Activated CD4-positive, alpha-beta T cell treated with anti-CD3 and anti-CD28 coated beads for 36 hours (primary cell): ENCODE results near the gene UBN2. TPM values are rescaled to one million over a fixed set of nuclear protein-coding genes. Genes with fewer than 3 reads are reported as not detected.
"Not testable (repeated sequence)": the region's sequence is repeated elsewhere in the genome, so short reads cannot be mapped to it uniquely, and the experiment has no call there.

Experiments
- ATAC-seq: fragments of 200-7000 bp; cut with Tn5 transposase; one replicate; pipeline ENCODE4 v1.10.0; 2021; ENCODE audit warnings: mild to moderate bottlenecking, moderate library complexity
- CTCF ChIA-PET: fragments of 350-600 bp; sonication (Branson Sonifier 250); formaldehyde crosslinking; loops from one replicate; lab custom pipeline; 2021; ENCODE audit warnings: antibody characterized with exemption; lab: Charles Lee
- POLR2A ChIA-PET: fragments of 350-600 bp; sonication (Branson Sonifier 250); formaldehyde crosslinking; loops from one replicate; lab custom pipeline; 2021; ENCODE audit warnings: antibody characterized with exemption, inconsistent platforms; lab: Charles Lee
- DNase-seq: peaks from one replicate; pipeline ENCODE4 v3.0.0-alpha.2; 2020
- H3K27ac Mint-ChIP-seq: one replicate; pipeline ENCODE4 v1.8.0; 2021; ENCODE audit warnings: mixed read lengths
- H3K27me3 Mint-ChIP-seq: one replicate; pipeline ENCODE4 v1.8.0; 2021; ENCODE audit warnings: mixed read lengths
- H3K36me3 Mint-ChIP-seq: one replicate; pipeline ENCODE4 v1.8.0; 2021; ENCODE audit warnings: low read depth, mixed read lengths
- H3K4me1 Mint-ChIP-seq: one replicate; pipeline ENCODE4 v1.8.0; 2021; ENCODE audit warnings: mixed read lengths
- H3K4me3 Mint-ChIP-seq: one replicate; pipeline ENCODE4 v1.8.0; 2021; ENCODE audit warnings: mild to moderate bottlenecking, moderate library complexity, mixed read lengths
- H3K9me3 Mint-ChIP-seq: one replicate; pipeline ENCODE4 v1.8.0; 2021; ENCODE audit warnings: low read depth, mixed read lengths
- intact Hi-C, 2 experiments: fragments of 100-400 bp; cut with DNase I in 1 of 2; cut with micrococcal nuclease in 1 of 2; formaldehyde crosslinking; loops; one replicate each; pipeline versions ENCODE4 v1.14.2 to v1.15.1; 2022 to 2024; cut with DNase I, micrococcal nuclease
- total RNA-seq, 2 experiments: library from RNA; stranded (reverse); gene quantifications; one replicate each; pipeline ENCODE4 v1.2.3, GENCODE V29; 2021

Gene UBN2
- total RNA-seq, 2 experiments from 2014 or later: 8.3 to 11.8 TPM

GRCh38 chr7:139297795-139298194, 66.8 kb downstream of the UBN2 start:
- H3K4me3 Mint-ChIP-seq: no peak overlapping the region
- ChIA-PET POLR2A (no interaction called here), CTCF (no interaction called here)
- ATAC-seq: no peak
- no peaks in the 10 kb centered on the region for H3K4me1 Mint-ChIP-seq
- intact Hi-C loops: no loop called here
- peak overlapping the region; percentile 6 for H3K27ac Mint-ChIP-seq
- H3K9me3 Mint-ChIP-seq: no peaks in the 10 kb centered on the region
- H3K36me3 Mint-ChIP-seq: peaks cover 10% of the 10 kb centered on the region
- no peak for DNase-seq
- no peaks in the 10 kb centered on the region for H3K27me3 Mint-ChIP-seq

GRCh38 chr7:139299296-139299695, 68.3 kb downstream of the UBN2 start:
- CTCF ChIA-PET: no interaction called here
- intact Hi-C loops: no loop called here
- Mint-ChIP-seq H3K27me3 (no peaks in the 10 kb centered on the region), H3K27ac (no peak overlapping the region), H3K4me1 (no peaks in the 10 kb centered on the region), H3K36me3 (peaks cover 10% of the 10 kb centered on the region), H3K4me3 (no peak overlapping the region), H3K9me3 (no peaks in the 10 kb centered on the region)
- ATAC-seq (no peak), DNase-seq (no peak)
- POLR2A ChIA-PET: no interaction called here

- H3K27ac Mint-ChIP-seq: no peak overlapping the region
- peaks cover 7% of the 10 kb centered on the region for H3K36me3 Mint-ChIP-seq
- H3K9me3 Mint-ChIP-seq: no peaks in the 10 kb centered on the region
- no peaks in the 10 kb centered on the region for H3K27me3 Mint-ChIP-seq
- H3K4me1 Mint-ChIP-seq: no peaks in the 10 kb centered on the region
- no peak for ATAC-seq
- CTCF ChIA-PET: interaction anchor here (1.2 kb wide), 1 partner anchor 18 kb away, joined by 3 read pairs; no protein-coding TSS in a partner anchor
- no peak overlapping the region for H3K4me3 Mint-ChIP-seq
- intact Hi-C loops: no loop called here
- DNase-seq: no peak
- POLR2A ChIA-PET: no interaction called here
Measured at GRCh38 chr7:139300390-139300789, 69.4 kb downstream of the UBN2 start.

GRCh38 chr7:139304517-139304916, 73.5 kb downstream of the UBN2 start:
- CTCF ChIA-PET: interaction anchor here (0.6 to 0.7 kb wide), 2 partner anchors 26 to 129 kb away, joined by 3 to 4 read pairs; no protein-coding TSS in a partner anchor
- Mint-ChIP-seq H3K27me3 (no peaks in the 10 kb centered on the region), H3K4me3 (no peak overlapping the region), H3K9me3 (no peaks in the 10 kb centered on the region), H3K27ac (no peak overlapping the region), H3K36me3 (peaks cover 6% of the 10 kb centered on the region), H3K4me1 (no peaks in the 10 kb centered on the region)
- POLR2A ChIA-PET: no interaction called here
- no peak for DNase-seq
- no peak for ATAC-seq
- intact Hi-C loops: no loop called here

GRCh38 chr7:139317939-139318505, 87.0 kb downstream of the UBN2 start:
- intact Hi-C loops: no loop called here
- ATAC-seq: no peak

GRCh38 chr7:139321071-139321745, 90.2 kb downstream of the UBN2 start:
- no peaks in the 10 kb centered on the region for H3K27me3 Mint-ChIP-seq
- H3K36me3 Mint-ChIP-seq: no peaks in the 10 kb centered on the region
- no peaks in the 10 kb centered on the region for H3K4me1 Mint-ChIP-seq
- H3K9me3 Mint-ChIP-seq: no peaks in the 10 kb centered on the region
- ATAC-seq: no peak
- H3K27ac Mint-ChIP-seq: no peak overlapping the region
- CTCF ChIA-PET: interaction anchor here (0.6 to 2.2 kb wide), 6 partner anchors 9 to 113 kb away, joined by 3 to 9 read pairs (median 3); no protein-coding TSS in a partner anchor
- H3K4me3 Mint-ChIP-seq: no peak overlapping the region
- POLR2A ChIA-PET: no interaction called here
- intact Hi-C loops: no loop called here
- no peak for DNase-seq

More at GRCh38 chr7:139317939-139318505, 87.0 kb downstream of the UBN2 start:
- Mint-ChIP-seq H3K4me3 (no peak overlapping the region), H3K9me3 (no peaks in the 10 kb centered on the region), H3K27me3 (no peaks in the 10 kb centered on the region), H3K27ac (no peak overlapping the region), H3K36me3 (no peaks in the 10 kb centered on the region), H3K4me1 (no peaks in the 10 kb centered on the region)
- CTCF ChIA-PET: no interaction called here
- DNase-seq: no peak
- POLR2A ChIA-PET: no interaction called here

- H3K36me3 Mint-ChIP-seq, POLR2A ChIA-PET, H3K4me3 Mint-ChIP-seq, ATAC-seq, DNase-seq, H3K4me1 Mint-ChIP-seq, intact Hi-C loops, H3K27ac Mint-ChIP-seq, H3K9me3 Mint-ChIP-seq, H3K27me3 Mint-ChIP-seq: not testable (repeated sequence)
- CTCF ChIA-PET: interaction anchor here (0.9 kb wide), 1 partner anchor 22 kb away, joined by 3 read pairs; no protein-coding TSS in a partner anchor
Measured at GRCh38 chr7:139324709-139325108, 93.7 kb downstream of the UBN2 start.

GRCh38 chr7:139328375-139328774, 97.3 kb downstream of the UBN2 start:
- Mint-ChIP-seq H3K27ac (no peak overlapping the region), H3K9me3 (no peaks in the 10 kb centered on the region), H3K4me1 (peaks cover 13% of the 10 kb centered on the region), H3K27me3 (no peaks in the 10 kb centered on the region), H3K36me3 (no peaks in the 10 kb centered on the region), H3K4me3 (no peak overlapping the region)
- ATAC-seq (no peak), DNase-seq (no peak)
- ChIA-PET CTCF (interaction anchor here (0.7 to 1.2 kb wide), 4 partner anchors 11 to 996 kb away, joined by 3 to 5 read pairs (median 4); no protein-coding TSS in a partner anchor), POLR2A (interaction anchor here (0.6 to 0.7 kb wide), 2 partner anchors 9 to 11 kb away, joined by 7 to 9 read pairs; no protein-coding TSS in a partner anchor)
- intact Hi-C loops: no loop called here

- CTCF ChIA-PET: interaction anchor here (1.0 to 1.2 kb wide), 2 partner anchors 10 to 311 kb away, joined by 5 read pairs; no protein-coding TSS in a partner anchor
- no peak for DNase-seq
- POLR2A ChIA-PET: no interaction called here
Measured at GRCh38 chr7:139329119-139329518, 98.1 kb downstream of the UBN2 start.

GRCh38 chr7:139330333-139331030, 99.4 kb downstream of the UBN2 start:
- Mint-ChIP-seq H3K36me3 (no peaks in the 10 kb centered on the region), H3K27me3 (no peaks in the 10 kb centered on the region), H3K4me1 (peaks cover 13% of the 10 kb centered on the region), H3K9me3 (no peaks in the 10 kb centered on the region), H3K4me3 (no peak overlapping the region), H3K27ac (peak overlapping the region; percentile 22)
- intact Hi-C loops: no loop called here
- ChIA-PET POLR2A (interaction anchor here (0.6 kb wide), 1 partner anchor 29 kb away, joined by 3 read pairs; the partner anchor contains the start of gene LUC7L2), CTCF (interaction anchor here (1.2 kb wide), 1 partner anchor 9 kb away, joined by 3 read pairs; no protein-coding TSS in a partner anchor)
- ATAC-seq (peak; percentile 83), DNase-seq (no peak)

More at GRCh38 chr7:139329119-139329518, 98.1 kb downstream of the UBN2 start:
- ATAC-seq: no peak
- Mint-ChIP-seq H3K9me3 (no peaks in the 10 kb centered on the region), H3K27ac (no peak overlapping the region), H3K4me1 (peaks cover 13% of the 10 kb centered on the region), H3K27me3 (no peaks in the 10 kb centered on the region), H3K36me3 (no peaks in the 10 kb centered on the region), H3K4me3 (no peak overlapping the region)
- intact Hi-C loops: no loop called here

- intact Hi-C loops: no loop called here
Measured at GRCh38 chr7:139332697-139333359, 101.8 kb downstream of the UBN2 start.

More at GRCh38 chr7:139332697-139333359, 101.8 kb downstream of the UBN2 start:
- H3K4me1 Mint-ChIP-seq: peaks cover 13% of the 10 kb centered on the region
- no peaks in the 10 kb centered on the region for H3K36me3 Mint-ChIP-seq
- no peak for DNase-seq
- no peaks in the 10 kb centered on the region for H3K27me3 Mint-ChIP-seq
- no peak overlapping the region for H3K27ac Mint-ChIP-seq
- H3K9me3 Mint-ChIP-seq: no peaks in the 10 kb centered on the region
- no peak for ATAC-seq
- no peak overlapping the region for H3K4me3 Mint-ChIP-seq
- POLR2A ChIA-PET: interaction anchor here (1.1 kb wide), 1 partner anchor 27 kb away, joined by 3 read pairs; the partner anchor contains the start of gene LUC7L2
- CTCF ChIA-PET: no interaction called here
